HCT116 (cell line): Measurements from ENCODE around the gene ZXDC. TPM values are rescaled to one million over a fixed set of nuclear protein-coding genes. Genes with fewer than 3 reads are reported as not detected.

Experiments used
- ATAC-seq: fragments of 200-7000 bp; cut with Tn5 transposase; 2 replicates; pipeline ENCODE4 v1.9.1; 2020; ENCODE audit warnings: mild to moderate bottlenecking, moderate library complexity
- BruUV-seq: library from RNA; stranded (reverse); fragments of 400-500 nt; replicated peaks from 2 replicates; lab custom pipeline; 2021; lab: Mats Ljungman, UMichigan
- CTCF ChIA-PET: fragments of 300-600 bp; sonication (Branson Sonifier 250); formaldehyde crosslinking; loops from one replicate; lab custom pipeline; 2021; ENCODE audit warnings: antibody characterized with exemption; lab: Charles Lee
- POLR2A ChIA-PET: fragments of 300-600, 350-600 bp; sonication (Branson Sonifier 250); formaldehyde crosslinking; loops from one replicate; lab custom pipeline; 2021; ENCODE audit warnings: antibody characterized with exemption; lab: Charles Lee
- RAD21 ChIA-PET, 2 experiments: fragments of 300-600 bp; sonication (Branson Sonifier 250); formaldehyde crosslinking; loops; one replicate each; lab custom pipeline; 2023; ENCODE audit warnings: low total read pairs in 2 of 2; ENCODE audit not compliant: uncharacterized antibody in 2 of 2, unreplicated experiment in 2 of 2, low non-redundant PET in 1 of 2; lab: Charles Lee
- DNase-seq: peaks from one replicate; pipeline ENCODE4 v3.0.0-alpha.2; 2010; ENCODE audit warnings: low read depth, low spot score
- H2AFZ ChIP-seq: fragments of 200-600 bp; shearing (Covaris generic), sonication (generic); 2 replicates; pipeline ENCODE4 v1.6.1; 2017; ENCODE audit warnings: low read depth, mixed run types, mixed read lengths, antibody characterized with exemption, low read length; ENCODE audit not compliant: poor library complexity, severe bottlenecking
- H3K27ac ChIP-seq: 2 replicates; pipeline ENCODE4 v1.5.1; 2012; ENCODE audit warnings: low read depth, low read length
- H3K27me3 ChIP-seq: fragments of 200-600 bp; sonication (generic); 2 replicates; pipeline ENCODE4 v1.6.1; 2016; ENCODE audit warnings: mixed run types, low read length, mixed read lengths; ENCODE audit not compliant: insufficient read depth
- H3K36me3 ChIP-seq, 2 experiments: fragments of 200-500 bp in 1 of 2; fragments of 200-600 bp in 1 of 2; sonication (Bioruptor generic) in 1 of 2; sonication (generic) in 1 of 2; 2 replicates each; pipeline versions ENCODE4 v1.5.1 to v1.6.1; 2014 to 2016; ENCODE audit warnings: low read length in 2 of 2, inconsistent platforms in 1 of 2, mixed read lengths in 1 of 2, mixed run types in 1 of 2; ENCODE audit not compliant: insufficient read depth in 2 of 2, control insufficient read depth in 1 of 2
- H3K4me1 ChIP-seq, 2 experiments: fragments of 200-600 bp in 1 of 2; sonication (generic) in 1 of 2; 2 replicates each; pipeline versions ENCODE4 v1.5.1 to v1.6.1; 2012 to 2017; ENCODE audit warnings: low read length in 2 of 2, inconsistent platforms in 1 of 2, mild to moderate bottlenecking in 1 of 2, mixed read lengths in 1 of 2, mixed run types in 1 of 2, moderate library complexity in 1 of 2; ENCODE audit not compliant: insufficient read depth in 2 of 2, control insufficient read depth in 1 of 2
- H3K4me2 ChIP-seq: fragments of 200-600 bp; sonication (generic); 2 replicates; pipeline ENCODE4 v1.6.1; 2017; ENCODE audit warnings: mixed run types, low read length, mixed read lengths
- H3K4me3 ChIP-seq, 2 experiments: fragments of 200-600 bp in 1 of 2; sonication (generic) in 1 of 2; replicated peaks in 1 of 2; 2 replicates each; pipeline ENCODE4 v1.5.1; 2011 to 2016; ENCODE audit warnings: low read length in 2 of 2, control low read depth in 1 of 2, low read depth in 1 of 2, mild to moderate bottlenecking in 1 of 2, mixed read lengths in 1 of 2, mixed run types in 1 of 2
- H3K79me2 ChIP-seq: fragments of 200-600 bp; sonication (generic); 2 replicates; pipeline ENCODE4 v1.6.1; 2017; ENCODE audit warnings: mild to moderate bottlenecking, mixed run types, low read length, moderate library complexity, mixed read lengths; ENCODE audit not compliant: insufficient read depth
- H3K9ac ChIP-seq: fragments of 200-600 bp; sonication (generic); 2 replicates; pipeline ENCODE4 v1.6.1; 2016; ENCODE audit warnings: low read length, mixed read lengths
- H3K9me2 ChIP-seq: fragments of 200-600 bp; sonication (generic), shearing (Covaris generic); 2 replicates; pipeline ENCODE4 v1.6.1; 2017; ENCODE audit warnings: mixed run types, mild to moderate bottlenecking, moderate library complexity; ENCODE audit not compliant: insufficient read depth
- H3K9me3 ChIP-seq, 2 experiments: fragments of 200-500 bp in 1 of 2; fragments of 200-600 bp in 1 of 2; sonication (Bioruptor generic) in 1 of 2; sonication (generic) in 1 of 2; 2 replicates each; pipeline ENCODE4 v1.6.1; 2014 to 2017; ENCODE audit warnings: low read length in 2 of 2, mixed read lengths in 2 of 2, inconsistent platforms in 1 of 2, low read depth in 1 of 2, mild to moderate bottlenecking in 1 of 2, mixed run types in 1 of 2, moderate library complexity in 1 of 2; ENCODE audit not compliant: control insufficient read depth in 1 of 2, insufficient read depth in 1 of 2
- H4K20me1 ChIP-seq: fragments of 200-600 bp; sonication (generic), shearing (Covaris generic); 2 replicates; pipeline ENCODE4 v1.6.1; 2017; ENCODE audit warnings: mixed run types, mild to moderate bottlenecking, moderate library complexity; ENCODE audit not compliant: insufficient read depth
- ATF3 ChIP-seq: IDR thresholded peaks from 2 replicates; pipeline ENCODE4 v1.6.1; 2012
- CEBPB ChIP-seq: IDR thresholded peaks from 2 replicates; pipeline ENCODE4 v1.6.1; 2012; ENCODE audit warnings: low read depth
- CTCF ChIP-seq, 3 experiments: fragments of 200-600 bp in 1 of 3; sonication (generic) in 1 of 3; IDR thresholded peaks in 2 of 3; conservative IDR thresholded peaks in 1 of 3; 2 replicates each; pipeline ENCODE4 v1.5.1; 2012 to 2017; ENCODE audit warnings: low read depth in 2 of 3, low read length in 2 of 3, antibody characterized with exemption in 1 of 3, borderline replicate concordance in 1 of 3, control low read depth in 1 of 3, mild to moderate bottlenecking in 1 of 3, mixed read lengths in 1 of 3, mixed run types in 1 of 3, moderate library complexity in 1 of 3; ENCODE audit not compliant: insufficient read depth in 1 of 3
- EGR1 ChIP-seq: IDR thresholded peaks from 2 replicates; pipeline ENCODE4 v1.6.1; 2012; ENCODE audit warnings: low read depth
- ELF1 ChIP-seq: IDR thresholded peaks from 2 replicates; pipeline ENCODE4 v1.6.1; 2012; ENCODE audit warnings: low read depth, borderline replicate concordance
- EZH2phosphoT487 ChIP-seq: fragments of 200-600 bp; IDR thresholded peaks from 2 replicates; pipeline ENCODE4 v1.6.1; 2018; ENCODE audit warnings: antibody characterized with exemption, borderline replicate concordance
- JUND ChIP-seq: IDR thresholded peaks from 2 replicates; pipeline ENCODE4 v1.6.1; 2012
- MAX ChIP-seq: IDR thresholded peaks from 2 replicates; pipeline ENCODE4 v1.6.1; 2012
- POLR2AphosphoS5 ChIP-seq: IDR thresholded peaks from 2 replicates; pipeline ENCODE4 v1.6.1; 2011; ENCODE audit warnings: mild to moderate bottlenecking, low read depth, low read length, moderate library complexity
- REST ChIP-seq: IDR thresholded peaks from 2 replicates; pipeline ENCODE4 v1.6.1; 2012; ENCODE audit warnings: low read depth
- SP1 ChIP-seq: IDR thresholded peaks from 2 replicates; pipeline ENCODE4 v1.6.1; 2012; ENCODE audit warnings: low read depth
- SRF ChIP-seq: IDR thresholded peaks from 2 replicates; pipeline ENCODE4 v1.6.1; 2012; ENCODE audit warnings: low read depth
- TCF7L2 ChIP-seq: IDR thresholded peaks from 2 replicates; pipeline ENCODE4 v1.7.0; 2011; ENCODE audit warnings: borderline replicate concordance, inconsistent platforms; ENCODE audit not compliant: insufficient read depth, insufficient read length; ENCODE audit errors: extremely low read depth
- YY1 ChIP-seq: IDR thresholded peaks from 2 replicates; pipeline ENCODE4 v1.6.1; 2011; ENCODE audit warnings: low read length, low read depth, moderate library complexity, mild to moderate bottlenecking; ENCODE audit not compliant: insufficient replicate concordance; ENCODE audit errors: extremely low read depth
- ZBTB33 ChIP-seq: IDR thresholded peaks from 2 replicates; pipeline ENCODE4 v1.6.1; 2011; ENCODE audit warnings: mild to moderate bottlenecking, low read length, moderate library complexity; ENCODE audit not compliant: insufficient replicate concordance; ENCODE audit errors: extremely low read depth
- ZFX ChIP-seq: fragments of 450-650 bp; IDR thresholded peaks from 2 replicates; pipeline ENCODE4 v1.6.1; 2017
- intact Hi-C: fragments of 100-400 bp; cut with micrococcal nuclease; formaldehyde crosslinking; loops from 2 replicates; pipeline ENCODE4 v1.10.0; 2022
- total RNA-seq: library from RNA; stranded (reverse); gene quantifications from one replicate; pipeline ENCODE4 v1.2.1, GENCODE V29; 2021; ENCODE audit not compliant: unreplicated experiment

Gene ZXDC
- total RNA-seq, 1 experiment from 2014 or later, result 29.9 TPM

- Histone ChIP-seq H3K27ac (no peak overlapping the region), H3K9me2 (no peaks in the 10 kb centered on the region), H4K20me1 (no peaks in the 10 kb centered on the region), H3K4me2 (no peak overlapping the region), H3K79me2 (no peaks in the 10 kb centered on the region), H3K36me3 (no peaks in the 10 kb centered on the region; a peak in 1 of 4 replicates)
- DNase-seq, result no peak
- POLR2A ChIA-PET, result no interaction called here
- CTCF ChIA-PET, result interaction anchor here (0.7 kb wide), 1 partner anchor 1084 kb away, joined by 4 read pairs; no protein-coding TSS in a partner anchor
- intact Hi-C loops, result no loop called here
- RAD21 ChIA-PET, result no interaction called here
- TF ChIP-seq ATF3 (no peak), MAX (no peak), JUND (no peak), ZBTB33 (no peak), TCF7L2 (no peak), SRF (no peak), YY1 (no peak), CEBPB (no peak), CTCF (IDR thresholded peaks at IDR 0.05 in 2 of 3, conservative IDR thresholded peaks at IDR 0.05 in 1 of 3; ENCODE audit: borderline replicate concordance in 1 of 3, insufficient read depth in 1 of 3, low read depth in 2 of 3, low read length in 2 of 3) (no peak), REST (no peak), POLR2AphosphoS5 (no peak), ZFX (no peak), EZH2phosphoT487 (no peak), EGR1 (no peak), ELF1 (no peak), SP1 (no peak)
- TF ChIP-seq, all 23 proteins: peak for 0
- BruUV-seq, result no TSS peak
- H2AFZ ChIP-seq, result no peak overlapping the region
- no peak for ATAC-seq
- no peak overlapping the region for H3K4me3 ChIP-seq
- H3K9ac ChIP-seq, result no peak overlapping the region
- H3K27me3 ChIP-seq, result no peaks in the 10 kb centered on the region
- no peaks in the 10 kb centered on the region; a peak in 2 of 4 replicates for H3K9me3 ChIP-seq
- H3K4me1 ChIP-seq, result peaks cover 0 to 7% of the 10 kb centered on the region in 2 experiments; a peak in 1 of 4 replicates
These were observed 43.2 kb downstream of the ZXDC start for GRCh38 chr3:126432361-126433104.
